ENCODE data around the gene UTP11.

Gene UTP11

GRCh38 chr1:38009841-38010180 lies 2.7 kb upstream of the UTP11 start:
- no peak for DNase-seq (ENCODE audit: low spot score)
- no peak for TF ChIP-seq CTCF (IDR thresholded peaks at IDR 0.05; ENCODE audit: extremely low read depth, insufficient read depth, missing control alignments)
- in situ Hi-C loops (cut with MboI; ENCODE audit: low pct_unique_long_range_greater_than_20kb, low sequenced_read_pairs, unreplicated experiment): no loop called here

- in situ Hi-C loops (cut with MboI; ENCODE audit: low pct_unique_long_range_greater_than_20kb, low sequenced_read_pairs, unreplicated experiment): no loop called here
- TF ChIP-seq CTCF (IDR thresholded peaks at IDR 0.05; ENCODE audit: extremely low read depth, insufficient read depth, missing control alignments): no peak
- no peak for DNase-seq (ENCODE audit: low spot score)
Observed at GRCh38 chr1:38013227-38013622, 691 bp downstream of the UTP11 start.

GRCh38 chr1:38014171-38014570 lies 1.6 kb downstream of the UTP11 start:
- no peak for TF ChIP-seq CTCF (IDR thresholded peaks at IDR 0.05; ENCODE audit: extremely low read depth, insufficient read depth, missing control alignments)
- in situ Hi-C loops (cut with MboI; ENCODE audit: low pct_unique_long_range_greater_than_20kb, low sequenced_read_pairs, unreplicated experiment): no loop called here
- no peak for DNase-seq (ENCODE audit: low spot score)

- no peak for DNase-seq (ENCODE audit: low spot score)
- in situ Hi-C loops (cut with MboI; ENCODE audit: low pct_unique_long_range_greater_than_20kb, low sequenced_read_pairs, unreplicated experiment): no loop called here
- no peak for TF ChIP-seq CTCF (IDR thresholded peaks at IDR 0.05; ENCODE audit: extremely low read depth, insufficient read depth, missing control alignments)
Observed at GRCh38 chr1:38014724-38015424, 2.3 kb downstream of the UTP11 start.

- DNase-seq (ENCODE audit: low spot score): no peak
- no peak for TF ChIP-seq CTCF (IDR thresholded peaks at IDR 0.05; ENCODE audit: extremely low read depth, insufficient read depth, missing control alignments)
- in situ Hi-C loops (cut with MboI; ENCODE audit: low pct_unique_long_range_greater_than_20kb, low sequenced_read_pairs, unreplicated experiment): no loop called here
Observed at GRCh38 chr1:38015978-38016725, 3.6 kb downstream of the UTP11 start.

GRCh38 chr1:38018864-38019343 lies 6.4 kb downstream of the UTP11 start:
- peak; percentile 55 for TF ChIP-seq CTCF (IDR thresholded peaks at IDR 0.05; ENCODE audit: extremely low read depth, insufficient read depth, missing control alignments)
- peak; percentile 45 for DNase-seq (ENCODE audit: low spot score)
- in situ Hi-C loops (cut with MboI; ENCODE audit: low pct_unique_long_range_greater_than_20kb, low sequenced_read_pairs, unreplicated experiment): no loop called here

Measured in GM13977 (cell line).